ENCODE measurements around the gene C16orf74.

C16orf74 gene

GRCh38 chr16:85746460-85747215 lies 4.3 kb downstream of the C16orf74 start:
- DNase-seq, result no peak

- DNase-seq, result no peak
Observed at GRCh38 chr16:85738923-85739715, 11.8 kb downstream of the C16orf74 start.

GRCh38 chr16:85736921-85737320 lies 14.0 kb downstream of the C16orf74 start:
- DNase-seq, result no peak

- no peak for DNase-seq
Observed at GRCh38 chr16:85735946-85736345, 14.9 kb downstream of the C16orf74 start.

GRCh38 chr16:85735225-85735635 lies 15.7 kb downstream of the C16orf74 start:
- no peak for DNase-seq

- no peak for DNase-seq
Observed at GRCh38 chr16:85734311-85735017, 16.4 kb downstream of the C16orf74 start.

- DNase-seq, result no peak
Observed at GRCh38 chr16:85733839-85734170, 17.1 kb downstream of the C16orf74 start.

GRCh38 chr16:85733155-85733838 lies 17.6 kb downstream of the C16orf74 start:
- no peak for DNase-seq

GRCh38 chr16:85731179-85731578 lies 19.7 kb downstream of the C16orf74 start:
- DNase-seq, result no peak

GRCh38 chr16:85730186-85730465 lies 20.8 kb downstream of the C16orf74 start:
- DNase-seq, result no peak

- DNase-seq, result no peak
Observed at GRCh38 chr16:85729452-85730185, 21.3 kb downstream of the C16orf74 start.

- peak in 1 of 2 experiments; percentile 19 for DNase-seq
Observed at GRCh38 chr16:85728879-85729278, 22.0 kb downstream of the C16orf74 start.

- DNase-seq, result peak; percentile 94 to 98
Observed at GRCh38 chr16:85724936-85725335, 26.0 kb downstream of the C16orf74 start.

GRCh38 chr16:85724126-85724879 lies 26.6 kb downstream of the C16orf74 start:
- DNase-seq, result no peak

- DNase-seq, result peak in 1 of 2 experiments; percentile 28
Observed at GRCh38 chr16:85722128-85722893, 28.6 kb downstream of the C16orf74 start.

GRCh38 chr16:85720302-85720637 lies 30.6 kb downstream of the C16orf74 start:
- DNase-seq, result no peak

- DNase-seq, result no peak
Observed at GRCh38 chr16:85719605-85720301, 31.1 kb downstream of the C16orf74 start.

GRCh38 chr16:85718682-85719081 lies 32.2 kb downstream of the C16orf74 start:
- DNase-seq, result peak in 1 of 2 experiments; percentile 62

- no peak for DNase-seq
Observed at GRCh38 chr16:85718153-85718477, 32.8 kb downstream of the C16orf74 start.

- peak; percentile 69 to 85 for DNase-seq
Observed at GRCh38 chr16:85717393-85718152, 33.3 kb downstream of the C16orf74 start.
